Measurements from ENCODE around the gene WFDC2.

WFDC2 gene, protein sequence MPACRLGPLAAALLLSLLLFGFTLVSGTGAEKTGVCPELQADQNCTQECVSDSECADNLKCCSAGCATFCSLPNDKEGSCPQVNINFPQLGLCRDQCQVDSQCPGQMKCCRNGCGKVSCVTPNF

DNA sequence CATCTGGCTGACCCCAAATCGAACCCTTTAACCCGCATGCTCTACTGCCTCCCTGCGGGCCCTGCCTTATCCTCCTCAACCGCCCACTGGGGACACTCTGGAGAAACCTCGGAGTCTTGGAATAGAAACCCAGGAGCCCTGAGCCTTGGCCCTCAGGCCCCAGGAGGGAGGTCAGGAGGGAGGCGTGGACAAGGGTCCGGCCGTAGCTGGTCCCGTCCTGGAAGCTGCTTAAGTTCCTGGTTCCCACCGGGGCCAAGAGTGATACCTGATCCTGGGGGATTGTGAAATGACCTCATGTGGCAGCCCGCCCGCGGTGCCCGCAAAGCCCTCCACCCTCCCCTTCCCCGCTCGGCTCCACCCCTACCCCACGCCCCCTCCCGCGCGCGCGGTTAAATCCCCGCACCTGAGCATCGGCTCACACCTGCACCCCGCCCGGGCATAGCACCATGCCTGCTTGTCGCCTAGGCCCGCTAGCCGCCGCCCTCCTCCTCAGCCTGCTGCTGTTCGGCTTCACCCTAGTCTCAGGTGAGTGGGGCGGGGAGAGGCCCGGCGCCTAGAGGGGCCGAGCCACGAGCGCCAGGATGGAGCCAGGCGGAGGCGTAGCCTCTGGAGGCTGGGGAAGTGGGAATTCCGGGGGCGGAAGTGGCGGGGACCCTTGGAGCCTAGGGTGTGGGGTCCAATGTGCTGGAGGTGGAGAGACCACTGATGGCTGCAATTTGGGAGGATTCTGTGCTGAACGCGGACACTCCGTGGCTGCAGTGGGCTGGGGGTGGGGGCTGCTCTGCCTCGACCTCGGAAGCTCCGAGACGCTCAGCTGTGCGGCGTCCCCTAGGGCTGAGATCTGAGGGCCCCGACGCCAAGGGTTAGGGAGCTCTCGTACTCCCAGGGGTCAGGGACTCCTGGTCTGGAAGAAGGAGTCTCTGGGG, at the start of gene WFDC2:
Gene WFDC2 (plus strand): TSS at position 418 of the 926 bp plus-strand sequence. CDS start 29 bp downstream, at position 447.
- no peak for DNase-seq (ENCODE audit: low spot score)

DNA sequence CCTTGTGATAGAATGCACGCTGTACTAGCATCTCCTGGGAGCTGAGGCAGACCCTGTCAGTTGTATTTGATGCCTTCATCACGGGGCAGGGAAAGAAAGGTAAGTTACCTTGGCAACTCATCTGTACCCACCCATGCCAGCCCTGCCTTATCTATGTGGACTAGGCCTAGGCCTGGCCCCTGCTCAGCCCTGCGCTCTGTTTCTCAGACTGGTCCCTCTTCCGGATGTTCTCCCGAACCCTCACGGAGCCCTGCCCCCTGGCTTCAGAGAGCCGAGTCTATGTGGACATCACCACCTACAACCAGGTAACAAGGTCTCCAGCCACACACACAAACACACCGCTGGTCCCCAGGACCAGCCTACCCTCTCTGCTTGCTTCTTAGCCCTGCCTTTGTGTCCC, 49.4 kb upstream of the WFDC2 start:
- DNase-seq (ENCODE audit: low spot score): no peak

DNA sequence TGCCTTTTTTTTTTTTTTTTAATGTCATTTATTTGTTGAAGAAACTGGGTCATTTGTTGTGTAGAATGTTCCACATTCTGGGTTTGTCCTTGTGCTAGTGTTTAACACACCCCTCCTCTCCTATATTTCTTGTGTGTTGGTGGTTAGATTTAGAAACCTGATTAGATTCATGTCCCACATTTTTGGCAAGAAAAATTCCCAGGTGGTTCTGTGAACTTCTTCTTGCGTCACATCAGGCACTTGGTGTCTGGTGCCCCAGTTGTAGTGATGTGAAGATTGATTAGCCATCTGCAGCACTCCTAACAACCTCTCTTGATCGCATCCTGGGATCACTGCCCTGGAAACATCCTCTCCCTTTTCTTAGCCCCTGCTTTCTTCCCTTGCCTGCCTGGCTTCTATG, 45.9 kb upstream of the WFDC2 start:
- no peak for DNase-seq (ENCODE audit: low spot score)

- DNase-seq (ENCODE audit: low spot score): no peak
Measured at GRCh38 chr20:45425561-45425960, 44.0 kb upstream of the WFDC2 start.

GRCh38 chr20:45426320-45427016, 43.1 kb upstream of the WFDC2 start:
- no peak for DNase-seq (ENCODE audit: low spot score)

GRCh38 chr20:45427236-45428149, 42.1 kb upstream of the WFDC2 start:
- no peak for DNase-seq (ENCODE audit: low spot score)

- no peak for DNase-seq (ENCODE audit: low spot score)
Measured at GRCh38 chr20:45429618-45430017, 39.9 kb upstream of the WFDC2 start.

GRCh38 chr20:45432294-45432693, 37.3 kb upstream of the WFDC2 start:
- no peak for DNase-seq (ENCODE audit: low spot score)

DNA sequence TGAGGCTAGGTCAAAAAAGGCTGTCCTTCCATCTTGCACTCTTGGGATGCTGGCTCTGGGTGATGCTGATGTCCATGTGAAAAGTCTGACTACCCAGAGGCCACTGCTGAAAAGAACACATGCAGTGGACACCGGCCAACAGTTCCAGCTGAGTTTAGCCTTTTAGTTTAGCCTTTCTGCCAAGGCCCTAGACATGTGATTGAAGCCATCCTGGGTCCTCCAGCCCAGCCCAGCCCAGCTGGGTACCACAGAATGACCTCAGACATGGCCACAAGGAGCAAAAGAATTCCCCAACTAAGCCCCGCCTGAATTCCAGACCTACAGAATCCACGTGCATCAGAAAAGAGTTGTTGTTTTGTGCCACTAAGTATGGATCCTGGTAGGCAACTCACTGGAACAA, 36.2 kb upstream of the WFDC2 start:
- DNase-seq (ENCODE audit: low spot score): peak; percentile 31

DNA sequence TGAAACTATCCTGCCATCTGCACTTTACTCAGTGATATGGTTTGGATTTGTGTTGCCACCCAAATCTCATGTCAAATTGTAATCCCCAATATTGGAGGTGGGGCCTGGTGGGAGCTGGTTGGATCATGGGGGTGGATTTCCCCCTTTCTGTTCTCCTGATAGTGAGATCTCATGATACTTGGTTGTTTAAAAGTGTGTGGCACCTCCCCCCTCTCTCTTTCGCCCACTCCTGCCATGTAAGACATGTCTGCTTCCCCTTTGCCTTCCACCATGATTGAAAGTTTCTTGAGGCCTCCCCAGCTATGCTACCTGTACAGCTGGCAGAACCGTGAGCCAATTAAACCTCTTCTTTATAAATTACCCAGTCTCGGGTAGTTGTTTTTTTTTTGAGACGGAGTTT, 35.6 kb upstream of the WFDC2 start:
- no peak for DNase-seq (ENCODE audit: low spot score)

- DNase-seq (ENCODE audit: low spot score): peak; percentile 83
Measured at GRCh38 chr20:45436732-45437485, 32.6 kb upstream of the WFDC2 start.

DNA sequence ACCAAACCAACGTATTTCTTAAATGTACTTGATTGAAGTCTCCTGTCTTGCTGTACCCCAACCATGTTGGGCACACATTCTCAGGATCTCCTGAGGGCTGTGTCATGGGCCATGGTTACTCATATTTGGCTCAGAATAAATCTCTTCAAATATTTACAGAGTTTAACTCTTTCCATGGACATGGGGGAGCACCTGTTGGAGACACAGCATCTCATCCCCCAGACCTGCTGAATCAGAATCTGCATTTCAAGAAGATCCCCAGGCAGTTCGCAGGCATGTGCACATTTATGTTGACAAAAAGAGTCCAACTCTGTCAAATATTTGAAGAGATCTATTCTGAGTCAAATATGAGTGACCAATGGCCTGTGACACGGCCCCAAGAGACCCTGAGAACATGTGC, 29.1 kb upstream of the WFDC2 start:
- no peak for DNase-seq (ENCODE audit: low spot score)

DNA sequence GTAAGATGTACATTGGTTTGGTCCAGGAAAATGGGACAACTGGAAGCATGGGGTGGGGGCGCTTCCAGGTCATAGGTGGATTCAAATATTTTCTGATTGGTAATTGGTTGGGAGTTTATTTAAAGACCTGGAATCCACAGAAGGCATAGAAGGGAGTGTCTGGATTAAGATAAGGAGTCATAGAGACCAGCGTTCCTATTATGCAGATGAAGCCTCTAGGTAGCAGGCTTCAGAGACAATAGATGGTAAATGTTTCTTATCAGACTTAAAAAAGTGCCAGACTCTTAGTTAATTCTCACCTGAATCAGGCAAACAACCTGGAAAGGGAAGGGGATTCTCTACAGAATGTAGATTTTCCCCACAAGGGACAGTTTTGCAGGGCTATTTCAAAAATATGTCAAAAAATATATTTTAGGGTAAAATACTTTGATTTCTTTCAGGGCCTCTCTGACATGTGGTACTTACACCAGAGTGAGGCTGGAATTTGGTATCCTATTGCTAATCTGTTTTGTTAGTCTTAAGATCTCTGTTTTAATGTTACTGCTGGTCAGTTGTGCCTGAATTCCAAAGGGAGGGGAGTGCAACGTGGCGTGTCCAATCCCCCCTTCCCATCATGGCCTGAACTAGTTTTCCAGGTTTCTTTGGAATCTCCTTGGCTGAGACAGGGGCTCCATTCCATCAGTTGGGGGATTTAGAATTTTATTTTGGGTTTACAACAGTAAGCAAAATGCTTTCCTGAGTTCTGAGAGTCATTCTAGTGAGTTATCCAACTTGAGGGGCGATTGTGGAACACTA, 28.5 kb upstream of the WFDC2 start:
- DNase-seq (ENCODE audit: low spot score): no peak

DNA sequence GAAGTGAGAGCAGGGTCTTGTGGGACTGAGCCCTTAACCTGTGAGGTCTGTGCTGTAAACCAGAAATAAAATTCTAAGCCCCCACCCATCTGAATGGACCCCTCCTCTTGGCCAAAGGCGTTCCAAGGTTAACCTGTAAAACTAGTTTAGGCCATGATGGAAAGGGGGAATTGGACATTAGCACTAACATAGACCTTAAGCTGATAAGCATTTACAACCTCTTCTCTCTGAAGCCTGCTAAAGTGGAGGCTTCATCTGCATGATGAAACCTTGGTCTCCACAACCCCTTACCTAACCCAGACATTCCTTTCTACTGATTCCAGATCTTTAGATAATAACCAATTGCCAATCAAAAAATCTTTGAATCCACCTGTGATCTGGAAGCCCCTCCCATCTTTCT, 27.8 kb upstream of the WFDC2 start:
- DNase-seq (ENCODE audit: low spot score): no peak

DNA sequence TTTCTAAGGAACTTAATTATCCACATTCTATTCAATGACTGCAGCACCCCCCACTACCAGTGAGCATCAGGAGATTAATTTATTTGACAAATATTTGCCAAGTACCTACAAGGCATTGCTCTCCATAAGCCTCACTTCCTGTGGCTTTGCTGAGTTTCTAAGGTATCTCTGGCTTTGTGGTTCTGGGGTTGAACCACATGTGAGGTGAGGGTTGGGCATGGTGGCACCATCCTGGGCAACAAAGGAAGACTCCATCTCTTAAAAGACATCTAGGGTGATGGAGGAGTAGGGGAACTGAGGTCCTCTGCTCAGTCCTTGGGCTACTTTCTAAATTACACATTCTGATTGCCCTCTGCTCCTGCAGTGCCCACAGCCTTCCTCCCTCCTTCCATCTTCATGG, 25.5 kb upstream of the WFDC2 start:
- DNase-seq (ENCODE audit: low spot score): no peak

GRCh38 chr20:45445805-45446562, 23.6 kb upstream of the WFDC2 start:
- DNase-seq (ENCODE audit: low spot score): peak; percentile 23

DNA sequence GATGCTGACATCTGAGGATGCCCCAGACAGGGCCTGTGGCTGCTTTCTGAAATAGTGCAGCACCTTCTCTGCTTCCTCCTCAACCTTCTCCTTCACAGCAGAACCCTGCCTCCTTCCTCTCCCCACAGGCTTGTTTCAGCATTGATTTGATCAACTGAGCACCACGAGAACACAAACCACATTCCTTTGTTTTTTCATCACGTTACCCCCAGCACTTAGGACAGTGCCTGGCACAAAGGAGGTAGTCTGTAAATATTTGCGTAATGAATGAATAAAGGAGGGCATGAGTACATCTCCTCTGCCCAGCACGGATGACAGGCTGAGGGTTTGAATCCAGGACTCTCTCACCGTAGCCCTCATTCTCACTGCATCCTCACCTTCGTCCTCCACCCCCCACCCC, 21.3 kb upstream of the WFDC2 start:
- no peak for DNase-seq (ENCODE audit: low spot score)

- DNase-seq (ENCODE audit: low spot score): peak; percentile 32
Measured at GRCh38 chr20:45449528-45449927, 20.0 kb upstream of the WFDC2 start.

DNA sequence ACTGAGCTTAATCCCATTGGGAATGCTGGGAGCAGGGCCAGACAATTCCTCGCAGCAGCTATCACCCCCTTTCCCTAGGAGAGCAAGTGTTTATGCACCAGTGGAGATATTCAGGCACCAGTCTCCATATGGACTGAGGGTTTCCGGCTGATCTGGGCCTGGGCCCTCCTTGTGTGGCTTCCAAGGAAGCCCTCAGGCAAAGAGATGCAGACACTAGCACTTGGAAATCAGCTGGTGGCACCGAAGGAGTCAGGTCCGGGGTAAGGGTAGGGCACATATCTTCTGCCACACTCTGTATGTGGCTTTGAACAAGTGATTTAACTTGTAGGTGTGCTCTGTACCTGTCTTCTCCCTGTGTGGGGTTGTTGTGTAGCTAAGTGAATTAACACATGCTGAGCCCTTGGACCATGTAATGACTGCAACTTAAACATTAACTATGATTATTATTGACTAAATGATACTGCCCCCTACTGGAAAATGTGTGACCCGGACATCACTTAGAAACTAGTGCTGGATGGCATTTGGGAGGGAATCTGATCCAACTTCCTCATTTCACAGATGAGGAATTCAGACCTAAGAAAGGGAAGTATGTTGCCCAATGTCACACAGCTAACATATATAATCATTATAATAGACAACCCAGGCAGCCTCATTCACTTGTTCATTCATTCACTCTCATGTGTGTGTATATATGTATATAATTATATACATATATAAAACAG, 19.3 kb upstream of the WFDC2 start:
- peak; percentile 42 for DNase-seq (ENCODE audit: low spot score)
